HCT116 (cell line): ENCODE measurements around the gene CARNS1. TPM values are rescaled to one million over a fixed set of nuclear protein-coding genes. Genes with fewer than 3 reads are reported as not detected.

Source experiments
- ATAC-seq: fragments of 200-7000 bp; cut with Tn5 transposase; 2 replicates; pipeline ENCODE4 v1.9.1; 2020; ENCODE audit warnings: mild to moderate bottlenecking, moderate library complexity
- BruUV-seq: library from RNA; stranded (reverse); fragments of 400-500 nt; replicated peaks from 2 replicates; lab custom pipeline; 2021; lab: Mats Ljungman, UMichigan
- CTCF ChIA-PET: fragments of 300-600 bp; sonication (Branson Sonifier 250); formaldehyde crosslinking; loops from one replicate; lab custom pipeline; 2021; ENCODE audit warnings: antibody characterized with exemption; lab: Charles Lee
- POLR2A ChIA-PET: fragments of 300-600, 350-600 bp; sonication (Branson Sonifier 250); formaldehyde crosslinking; loops from one replicate; lab custom pipeline; 2021; ENCODE audit warnings: antibody characterized with exemption; lab: Charles Lee
- RAD21 ChIA-PET, 2 experiments: fragments of 300-600 bp; sonication (Branson Sonifier 250); formaldehyde crosslinking; loops; one replicate each; lab custom pipeline; 2023; ENCODE audit warnings: low total read pairs in 2 of 2; ENCODE audit not compliant: uncharacterized antibody in 2 of 2, unreplicated experiment in 2 of 2, low non-redundant PET in 1 of 2; lab: Charles Lee
- DNase-seq: peaks from one replicate; pipeline ENCODE4 v3.0.0-alpha.2; 2010; ENCODE audit warnings: low read depth, low spot score
- H2AFZ ChIP-seq: fragments of 200-600 bp; shearing (Covaris generic), sonication (generic); 2 replicates; pipeline ENCODE4 v1.6.1; 2017; ENCODE audit warnings: low read depth, mixed run types, mixed read lengths, antibody characterized with exemption, low read length; ENCODE audit not compliant: poor library complexity, severe bottlenecking
- H3K27ac ChIP-seq: 2 replicates; pipeline ENCODE4 v1.5.1; 2012; ENCODE audit warnings: low read depth, low read length
- H3K27me3 ChIP-seq: fragments of 200-600 bp; sonication (generic); 2 replicates; pipeline ENCODE4 v1.6.1; 2016; ENCODE audit warnings: mixed run types, low read length, mixed read lengths; ENCODE audit not compliant: insufficient read depth
- H3K36me3 ChIP-seq, 2 experiments: fragments of 200-500 bp in 1 of 2; fragments of 200-600 bp in 1 of 2; sonication (Bioruptor generic) in 1 of 2; sonication (generic) in 1 of 2; 2 replicates each; pipeline versions ENCODE4 v1.5.1 to v1.6.1; 2014 to 2016; ENCODE audit warnings: low read length in 2 of 2, inconsistent platforms in 1 of 2, mixed read lengths in 1 of 2, mixed run types in 1 of 2; ENCODE audit not compliant: insufficient read depth in 2 of 2, control insufficient read depth in 1 of 2
- H3K4me1 ChIP-seq, 2 experiments: fragments of 200-600 bp in 1 of 2; sonication (generic) in 1 of 2; 2 replicates each; pipeline versions ENCODE4 v1.5.1 to v1.6.1; 2012 to 2017; ENCODE audit warnings: low read length in 2 of 2, inconsistent platforms in 1 of 2, mild to moderate bottlenecking in 1 of 2, mixed read lengths in 1 of 2, mixed run types in 1 of 2, moderate library complexity in 1 of 2; ENCODE audit not compliant: insufficient read depth in 2 of 2, control insufficient read depth in 1 of 2
- H3K4me2 ChIP-seq: fragments of 200-600 bp; sonication (generic); 2 replicates; pipeline ENCODE4 v1.6.1; 2017; ENCODE audit warnings: mixed run types, low read length, mixed read lengths
- H3K4me3 ChIP-seq, 2 experiments: fragments of 200-600 bp in 1 of 2; sonication (generic) in 1 of 2; replicated peaks in 1 of 2; 2 replicates each; pipeline ENCODE4 v1.5.1; 2011 to 2016; ENCODE audit warnings: low read length in 2 of 2, control low read depth in 1 of 2, low read depth in 1 of 2, mild to moderate bottlenecking in 1 of 2, mixed read lengths in 1 of 2, mixed run types in 1 of 2
- H3K79me2 ChIP-seq: fragments of 200-600 bp; sonication (generic); 2 replicates; pipeline ENCODE4 v1.6.1; 2017; ENCODE audit warnings: mild to moderate bottlenecking, mixed run types, low read length, moderate library complexity, mixed read lengths; ENCODE audit not compliant: insufficient read depth
- H3K9ac ChIP-seq: fragments of 200-600 bp; sonication (generic); 2 replicates; pipeline ENCODE4 v1.6.1; 2016; ENCODE audit warnings: low read length, mixed read lengths
- H3K9me2 ChIP-seq: fragments of 200-600 bp; sonication (generic), shearing (Covaris generic); 2 replicates; pipeline ENCODE4 v1.6.1; 2017; ENCODE audit warnings: mixed run types, mild to moderate bottlenecking, moderate library complexity; ENCODE audit not compliant: insufficient read depth
- H3K9me3 ChIP-seq, 2 experiments: fragments of 200-500 bp in 1 of 2; fragments of 200-600 bp in 1 of 2; sonication (Bioruptor generic) in 1 of 2; sonication (generic) in 1 of 2; 2 replicates each; pipeline ENCODE4 v1.6.1; 2014 to 2017; ENCODE audit warnings: low read length in 2 of 2, mixed read lengths in 2 of 2, inconsistent platforms in 1 of 2, low read depth in 1 of 2, mild to moderate bottlenecking in 1 of 2, mixed run types in 1 of 2, moderate library complexity in 1 of 2; ENCODE audit not compliant: control insufficient read depth in 1 of 2, insufficient read depth in 1 of 2
- H4K20me1 ChIP-seq: fragments of 200-600 bp; sonication (generic), shearing (Covaris generic); 2 replicates; pipeline ENCODE4 v1.6.1; 2017; ENCODE audit warnings: mixed run types, mild to moderate bottlenecking, moderate library complexity; ENCODE audit not compliant: insufficient read depth
- EGR1 ChIP-seq: IDR thresholded peaks from 2 replicates; pipeline ENCODE4 v1.6.1; 2012; ENCODE audit warnings: low read depth
- JUND ChIP-seq: IDR thresholded peaks from 2 replicates; pipeline ENCODE4 v1.6.1; 2012
- RAD21 ChIP-seq: IDR thresholded peaks from 2 replicates; pipeline ENCODE4 v1.6.1; 2012; ENCODE audit warnings: low read depth, mild to moderate bottlenecking
- SIN3A ChIP-seq: IDR thresholded peaks from 2 replicates; pipeline ENCODE4 v1.6.1; 2012; ENCODE audit warnings: low read depth
- intact Hi-C: fragments of 100-400 bp; cut with micrococcal nuclease; formaldehyde crosslinking; loops from 2 replicates; pipeline ENCODE4 v1.10.0; 2022
- total RNA-seq: library from RNA; stranded (reverse); gene quantifications from one replicate; pipeline ENCODE4 v1.2.1, GENCODE V29; 2021; ENCODE audit not compliant: unreplicated experiment
- TF ChIP-seq, protein P1 (sequence below): IDR thresholded peaks from 2 replicates; pipeline ENCODE4 v1.6.1; 2011; ENCODE audit warnings: mild to moderate bottlenecking, low read length, moderate library complexity; ENCODE audit not compliant: insufficient replicate concordance; ENCODE audit errors: extremely low read depth
- TF ChIP-seq, protein P2 (sequence below): IDR thresholded peaks from 2 replicates; pipeline ENCODE4 v1.6.1; 2012; ENCODE audit warnings: low read depth
- TF ChIP-seq, protein P3 (sequence below): IDR thresholded peaks from 2 replicates; pipeline ENCODE4 v1.6.1; 2012
- TF ChIP-seq, protein P4 (sequence below): IDR thresholded peaks from 2 replicates; pipeline ENCODE4 v1.6.1; 2012

The CARNS1 gene
- total RNA-seq, 1 experiment from 2014 or later, result 1.0 TPM

DNA sequence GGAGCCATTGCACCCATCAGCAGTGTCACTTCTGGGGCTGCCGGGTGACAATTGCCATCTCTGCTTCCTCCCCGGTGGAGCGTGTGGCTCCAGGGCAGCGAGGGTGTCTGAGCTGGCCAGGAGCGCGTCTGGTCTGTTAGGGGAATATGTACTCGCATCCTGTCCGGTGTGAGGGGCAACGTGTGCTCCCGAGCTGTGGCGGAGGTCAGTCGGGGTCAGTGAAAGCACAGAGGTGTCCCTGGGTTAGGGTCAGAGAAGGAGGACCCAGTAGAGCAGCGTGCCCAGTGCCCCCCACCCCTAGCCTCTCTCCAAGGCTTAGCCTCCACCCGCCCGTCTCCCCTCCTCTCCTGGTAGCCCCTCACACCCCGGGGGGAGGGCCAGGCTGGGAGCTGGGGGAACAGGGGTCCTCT is 43.6 kb upstream of the CARNS1 start:
- H3K79me2 ChIP-seq, result peaks cover 56% of the 10 kb centered on the region
- CTCF ChIA-PET, result interaction anchor here (5.0 to 15.5 kb wide), 2 partner anchors 10 to 15 kb away, joined by 44 to 456 read pairs; partner anchors contain the start of gene POLD4

More for the DNA sequence above, 43.6 kb upstream of the CARNS1 start:
- POLR2A ChIA-PET, result interaction anchor here (2.0 to 15.1 kb wide), 3 partner anchors 9 to 18 kb away, joined by 7 to 210 read pairs (median 15); partner anchors contain the start of gene POLD4
- no peak for ATAC-seq
- peak overlapping the region; percentile 100 for H3K27ac ChIP-seq
- H3K9ac ChIP-seq, result peak overlapping the region; percentile 100
- intact Hi-C loops, result loop anchor here (1.0 kb wide), 1 partner anchor 10 kb away; no protein-coding TSS in a partner anchor
- no peak for TF ChIP-seq SIN3A
- TF ChIP-seq, protein P1, sequence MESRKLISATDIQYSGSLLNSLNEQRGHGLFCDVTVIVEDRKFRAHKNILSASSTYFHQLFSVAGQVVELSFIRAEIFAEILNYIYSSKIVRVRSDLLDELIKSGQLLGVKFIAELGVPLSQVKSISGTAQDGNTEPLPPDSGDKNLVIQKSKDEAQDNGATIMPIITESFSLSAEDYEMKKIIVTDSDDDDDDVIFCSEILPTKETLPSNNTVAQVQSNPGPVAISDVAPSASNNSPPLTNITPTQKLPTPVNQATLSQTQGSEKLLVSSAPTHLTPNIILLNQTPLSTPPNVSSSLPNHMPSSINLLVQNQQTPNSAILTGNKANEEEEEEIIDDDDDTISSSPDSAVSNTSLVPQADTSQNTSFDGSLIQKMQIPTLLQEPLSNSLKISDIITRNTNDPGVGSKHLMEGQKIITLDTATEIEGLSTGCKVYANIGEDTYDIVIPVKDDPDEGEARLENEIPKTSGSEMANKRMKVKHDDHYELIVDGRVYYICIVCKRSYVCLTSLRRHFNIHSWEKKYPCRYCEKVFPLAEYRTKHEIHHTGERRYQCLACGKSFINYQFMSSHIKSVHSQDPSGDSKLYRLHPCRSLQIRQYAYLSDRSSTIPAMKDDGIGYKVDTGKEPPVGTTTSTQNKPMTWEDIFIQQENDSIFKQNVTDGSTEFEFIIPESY, result no peak
- TF ChIP-seq, protein P2, sequence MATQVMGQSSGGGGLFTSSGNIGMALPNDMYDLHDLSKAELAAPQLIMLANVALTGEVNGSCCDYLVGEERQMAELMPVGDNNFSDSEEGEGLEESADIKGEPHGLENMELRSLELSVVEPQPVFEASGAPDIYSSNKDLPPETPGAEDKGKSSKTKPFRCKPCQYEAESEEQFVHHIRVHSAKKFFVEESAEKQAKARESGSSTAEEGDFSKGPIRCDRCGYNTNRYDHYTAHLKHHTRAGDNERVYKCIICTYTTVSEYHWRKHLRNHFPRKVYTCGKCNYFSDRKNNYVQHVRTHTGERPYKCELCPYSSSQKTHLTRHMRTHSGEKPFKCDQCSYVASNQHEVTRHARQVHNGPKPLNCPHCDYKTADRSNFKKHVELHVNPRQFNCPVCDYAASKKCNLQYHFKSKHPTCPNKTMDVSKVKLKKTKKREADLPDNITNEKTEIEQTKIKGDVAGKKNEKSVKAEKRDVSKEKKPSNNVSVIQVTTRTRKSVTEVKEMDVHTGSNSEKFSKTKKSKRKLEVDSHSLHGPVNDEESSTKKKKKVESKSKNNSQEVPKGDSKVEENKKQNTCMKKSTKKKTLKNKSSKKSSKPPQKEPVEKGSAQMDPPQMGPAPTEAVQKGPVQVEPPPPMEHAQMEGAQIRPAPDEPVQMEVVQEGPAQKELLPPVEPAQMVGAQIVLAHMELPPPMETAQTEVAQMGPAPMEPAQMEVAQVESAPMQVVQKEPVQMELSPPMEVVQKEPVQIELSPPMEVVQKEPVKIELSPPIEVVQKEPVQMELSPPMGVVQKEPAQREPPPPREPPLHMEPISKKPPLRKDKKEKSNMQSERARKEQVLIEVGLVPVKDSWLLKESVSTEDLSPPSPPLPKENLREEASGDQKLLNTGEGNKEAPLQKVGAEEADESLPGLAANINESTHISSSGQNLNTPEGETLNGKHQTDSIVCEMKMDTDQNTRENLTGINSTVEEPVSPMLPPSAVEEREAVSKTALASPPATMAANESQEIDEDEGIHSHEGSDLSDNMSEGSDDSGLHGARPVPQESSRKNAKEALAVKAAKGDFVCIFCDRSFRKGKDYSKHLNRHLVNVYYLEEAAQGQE, result no peak
- no peak for TF ChIP-seq JUND
- no peak for TF ChIP-seq RAD21
- TF ChIP-seq EGR1, result no peak
- TF ChIP-seq, protein P3, sequence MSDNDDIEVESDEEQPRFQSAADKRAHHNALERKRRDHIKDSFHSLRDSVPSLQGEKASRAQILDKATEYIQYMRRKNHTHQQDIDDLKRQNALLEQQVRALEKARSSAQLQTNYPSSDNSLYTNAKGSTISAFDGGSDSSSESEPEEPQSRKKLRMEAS, result no peak
- TF ChIP-seq, protein P4, sequence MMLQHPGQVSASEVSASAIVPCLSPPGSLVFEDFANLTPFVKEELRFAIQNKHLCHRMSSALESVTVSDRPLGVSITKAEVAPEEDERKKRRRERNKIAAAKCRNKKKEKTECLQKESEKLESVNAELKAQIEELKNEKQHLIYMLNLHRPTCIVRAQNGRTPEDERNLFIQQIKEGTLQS, result no peak
- TF ChIP-seq, all 23 proteins: peak for 0
- no peaks in the 10 kb centered on the region for H4K20me1 ChIP-seq
- H3K4me3 ChIP-seq, result peak overlapping the region; percentile 64 to 83
- RAD21 ChIA-PET, result interaction anchor here in 1 of 2 experiments (3.3 kb wide), 1 partner anchor 10 kb away, joined by 15 read pairs; no protein-coding TSS in a partner anchor
- no TSS peak for BruUV-seq
- H3K4me1 ChIP-seq, result peaks cover 38 to 81% of the 10 kb centered on the region in 2 experiments
- H3K9me3 ChIP-seq, result no peaks in the 10 kb centered on the region
- no peaks in the 10 kb centered on the region for H3K9me2 ChIP-seq
- no peak for DNase-seq
- peak overlapping the region; percentile 88 for H3K4me2 ChIP-seq
- H3K27me3 ChIP-seq, result no peaks in the 10 kb centered on the region
- no peaks in the 10 kb centered on the region; a peak in 1 of 4 replicates for H3K36me3 ChIP-seq
- H2AFZ ChIP-seq, result no peak overlapping the region
